GM12878 (cell line): Measurements from ENCODE around the gene NRG2. TPM values are rescaled to one million over a fixed set of nuclear protein-coding genes. Genes with fewer than 3 reads are reported as not detected.

Experiments used
- ATAC-seq: fragments of 200-7000 bp; cut with Tn5 transposase; 3 replicates; pipeline ENCODE4 v1.9.1; 2020; ENCODE audit warnings: mild to moderate bottlenecking, moderate library complexity
- BruUV-seq: library from RNA; stranded (reverse); fragments of 400-500 nt; replicated peaks from 2 replicates; lab custom pipeline; 2021; lab: Mats Ljungman, UMichigan
- CTCF ChIA-PET: fragments of 300-600 bp; sonication (Branson Sonifier 250); formaldehyde crosslinking; extraction: SDS; loops from one replicate; lab custom pipeline; 2021; ENCODE audit warnings: inconsistent platforms; lab: Yijun Ruan, JAX
- POLR2A ChIA-PET: fragments of 350-600 bp; formaldehyde crosslinking; extraction: SDS; loops from one replicate; lab custom pipeline; 2021; ENCODE audit warnings: inconsistent platforms; lab: Charles Lee
- RAD21 ChIA-PET: fragments of 300-600 bp; sonication (Branson Sonifier 250); formaldehyde crosslinking; loops from one replicate; lab custom pipeline; 2023; ENCODE audit warnings: antibody characterized with exemption; ENCODE audit not compliant: unreplicated experiment; lab: Charles Lee
- SMC1A ChIA-PET: fragments of 300-600 bp; sonication (Branson Sonifier 250); formaldehyde crosslinking; loops from one replicate; lab custom pipeline; 2023; ENCODE audit not compliant: unreplicated experiment, uncharacterized antibody; lab: Charles Lee
- DNase-seq: peaks from one replicate; pipeline ENCODE4 v3.0.0-alpha.2; 2011; ENCODE audit warnings: low read depth, low spot score
- FAIRE-seq: peaks from 3 replicates; lab custom pipeline; 2011; peaks lifted over from hg19 to GRCh38; lab: Jason Lieb, UNC
- H2AFZ ChIP-seq: 2 replicates; pipeline ENCODE4 v1.6.0; 2011; ENCODE audit warnings: low read depth, low read length, control low read depth; ENCODE audit not compliant: control insufficient read depth
- H3K27ac ChIP-seq: 2 replicates; pipeline ENCODE4 v1.5.1; 2011; ENCODE audit warnings: control low read depth; ENCODE audit not compliant: control insufficient read depth, insufficient read depth
- H3K27me3 ChIP-seq, 2 experiments: replicated peaks in 1 of 2; 2 replicates each; pipeline versions ENCODE4 v1.6.0 to v1.6.1; 2011; ENCODE audit warnings: low read length in 1 of 2; ENCODE audit not compliant: control insufficient read depth in 2 of 2, insufficient read depth in 2 of 2
- H3K36me3 ChIP-seq, 2 experiments: 2 replicates each; pipeline ENCODE4 v1.5.1; 2011; ENCODE audit warnings: low read length in 1 of 2; ENCODE audit not compliant: control insufficient read depth in 2 of 2, insufficient read depth in 2 of 2
- H3K4me1 ChIP-seq: 2 replicates; pipeline ENCODE4 v1.6.1; 2011; ENCODE audit warnings: mild to moderate bottlenecking, low read length, moderate library complexity, mixed read lengths; ENCODE audit not compliant: control insufficient read depth, insufficient read depth
- H3K4me2 ChIP-seq: 2 replicates; pipeline ENCODE4 v1.6.0; 2011; ENCODE audit warnings: control low read depth; ENCODE audit not compliant: control insufficient read depth, insufficient read depth
- H3K4me3 ChIP-seq: fragments of 200-600 bp; sonication (generic); 2 replicates; pipeline ENCODE4 v1.5.1; 2016
- H3K79me2 ChIP-seq: 2 replicates; pipeline ENCODE4 v1.6.0; 2011; ENCODE audit warnings: low read length; ENCODE audit not compliant: control insufficient read depth, insufficient read depth
- H3K9ac ChIP-seq: 2 replicates; pipeline ENCODE4 v1.8.0; 2011; ENCODE audit warnings: low read length, control low read depth, mixed read lengths; ENCODE audit not compliant: control insufficient read depth, insufficient read depth
- H3K9me3 ChIP-seq: replicated peaks from 3 replicates; pipeline ENCODE4 v1.5.1; 2011; ENCODE audit warnings: mild to moderate bottlenecking, low read length; ENCODE audit not compliant: control insufficient read depth, insufficient read depth
- H4K20me1 ChIP-seq: 2 replicates; pipeline ENCODE4 v1.6.0; 2011; ENCODE audit not compliant: control insufficient read depth, insufficient read depth
- CBX3 ChIP-seq: fragments of 200-600 bp; sonication (generic); IDR thresholded peaks from 2 replicates; pipeline ENCODE4 v1.6.1; 2016; ENCODE audit warnings: low read depth, borderline replicate concordance
- CEBPB ChIP-seq, 2 experiments: fragments of 150-350 bp in 1 of 2; IDR thresholded peaks; 2 replicates each; pipeline ENCODE4 v1.6.1; 2012 to 2014; ENCODE audit warnings: low read depth in 2 of 2, low read length in 2 of 2, borderline replicate concordance in 1 of 2, inconsistent platforms in 1 of 2
- EZH2 ChIP-seq: IDR thresholded peaks from 2 replicates; pipeline ENCODE4 v1.6.1; 2012; ENCODE audit warnings: low read depth, mild to moderate bottlenecking, control low read depth, inconsistent platforms, low read length, borderline replicate concordance; ENCODE audit not compliant: control insufficient read depth
- FOXM1 ChIP-seq: IDR thresholded peaks from 2 replicates; pipeline ENCODE4 v1.6.1; 2012; ENCODE audit warnings: low read depth, mild to moderate bottlenecking, inconsistent platforms, low read length, moderate library complexity
- GABPA ChIP-seq: IDR thresholded peaks from 2 replicates; pipeline ENCODE4 v1.6.1; 2014; ENCODE audit warnings: antibody characterized with exemption, low read depth, mild to moderate bottlenecking, inconsistent platforms
- HCFC1 ChIP-seq: fragments of 150-350 bp; IDR thresholded peaks from 2 replicates; pipeline ENCODE4 v1.6.1; 2014; ENCODE audit warnings: low read length
- KAT2A ChIP-seq: conservative IDR thresholded peaks from 2 replicates; pipeline ENCODE4 v1.6.1; 2011; ENCODE audit warnings: low read depth, low read length; ENCODE audit not compliant: control insufficient read depth
- NRF1 ChIP-seq: conservative IDR thresholded peaks from 2 replicates; pipeline ENCODE4 v1.6.1; 2011; ENCODE audit warnings: mild to moderate bottlenecking, low read depth, low read length, improper control_type of control experiment
- RUNX3 ChIP-seq: IDR thresholded peaks from 2 replicates; pipeline ENCODE4 v1.6.1; 2012; ENCODE audit warnings: low read length, inconsistent platforms
- SMAD5 ChIP-seq: IDR thresholded peaks from 2 replicates; pipeline ENCODE4 v1.6.1; 2016; ENCODE audit warnings: antibody characterized with exemption, low read depth
- SREBF2 ChIP-seq: IDR thresholded peaks from 2 replicates; pipeline ENCODE4 v1.6.1; 2012; ENCODE audit warnings: mild to moderate bottlenecking, low read length
- TBL1XR1 ChIP-seq: IDR thresholded peaks from 2 replicates; pipeline ENCODE4 v1.6.1; 2012; ENCODE audit warnings: low read depth, low read length, improper control_type of control experiment
- ZNF217 ChIP-seq: fragments of 450-650 bp; IDR thresholded peaks from 2 replicates; pipeline ENCODE4 v1.6.1; 2017; ENCODE audit warnings: antibody characterized with exemption, mild to moderate bottlenecking
- WGBS: methylation state at CpG from one replicate; pipeline ENCODE4 v1.1.6; 2016; ENCODE audit warnings: low lambda C conversion rate; ENCODE audit not compliant: insufficient replicate concordance, insufficient coverage; ENCODE audit errors: missing lambda C conversion rate; 5-methylcytosine and 5-hydroxymethylcytosine counted together
- in situ Hi-C: fragments of 300-500 bp; cut with MboI; formaldehyde crosslinking; loops from 9 replicates; pipeline ENCODE4 v1.14.3; 2018; ENCODE audit warnings: mixed read lengths
- intact Hi-C: fragments of 100-400 bp; cut with micrococcal nuclease; formaldehyde crosslinking; loops from one replicate; pipeline ENCODE4 v1.14.2; 2022; ENCODE audit not compliant: unreplicated experiment
- polyA plus RNA-seq, 11 experiments: library from polyadenylated mRNA; depleted of rRNA in 4 of 11; unstranded in 6 of 11; stranded (reverse) in 5 of 11; fragments of >200 nt; fragmentation: Nextera tagmentation in 4 of 11; fragmentation: Illumina TruSeq in 1 of 11; extraction: Ambion mirVana in 4 of 11; extraction: Trizol in 1 of 11; gene quantifications; 1 replicate in 1 of 11; 2 replicates in 10 of 11; pipeline versions ENCODE4 v1.2.1 to v1.2.3, GENCODE V29; 2011 to 2016; ENCODE audit warnings: inconsistent platforms in 2 of 11, missing spikeins in 2 of 11, low read depth in 1 of 11
- total RNA-seq, 4 experiments: library from RNA; depleted of rRNA in 3 of 4; stranded (reverse); fragments of >200 nt in 3 of 4; fragmentation: Illumina TruSeq in 1 of 4; extraction: Trizol in 1 of 4; gene quantifications; 2 replicates each; pipeline versions ENCODE4 v1.2.1 to v1.2.3, GENCODE V29; 2013 to 2021
- TF ChIP-seq, protein P1 (sequence below): fragments of 450-650 bp; IDR thresholded peaks from 2 replicates; pipeline ENCODE4 v1.6.1; 2016; ENCODE audit warnings: mild to moderate bottlenecking
- TF ChIP-seq, protein P2 (sequence below): IDR thresholded peaks from 2 replicates; pipeline ENCODE4 v1.6.1; 2012; ENCODE audit warnings: low read depth, low read length, improper control_type of control experiment
- TF ChIP-seq, protein P3 (sequence below): fragments of 150-350 bp; IDR thresholded peaks from 2 replicates; pipeline ENCODE4 v1.6.1; 2014; ENCODE audit warnings: mild to moderate bottlenecking, low read depth, low read length

Gene NRG2
- total and polyA plus RNA-seq, 10 of the 15 experiments (the other 5 are each of a cell fraction or from before 2014, with no cell fraction given), result 0.10 to 21.7 (median 9.6) TPM

DNA sequence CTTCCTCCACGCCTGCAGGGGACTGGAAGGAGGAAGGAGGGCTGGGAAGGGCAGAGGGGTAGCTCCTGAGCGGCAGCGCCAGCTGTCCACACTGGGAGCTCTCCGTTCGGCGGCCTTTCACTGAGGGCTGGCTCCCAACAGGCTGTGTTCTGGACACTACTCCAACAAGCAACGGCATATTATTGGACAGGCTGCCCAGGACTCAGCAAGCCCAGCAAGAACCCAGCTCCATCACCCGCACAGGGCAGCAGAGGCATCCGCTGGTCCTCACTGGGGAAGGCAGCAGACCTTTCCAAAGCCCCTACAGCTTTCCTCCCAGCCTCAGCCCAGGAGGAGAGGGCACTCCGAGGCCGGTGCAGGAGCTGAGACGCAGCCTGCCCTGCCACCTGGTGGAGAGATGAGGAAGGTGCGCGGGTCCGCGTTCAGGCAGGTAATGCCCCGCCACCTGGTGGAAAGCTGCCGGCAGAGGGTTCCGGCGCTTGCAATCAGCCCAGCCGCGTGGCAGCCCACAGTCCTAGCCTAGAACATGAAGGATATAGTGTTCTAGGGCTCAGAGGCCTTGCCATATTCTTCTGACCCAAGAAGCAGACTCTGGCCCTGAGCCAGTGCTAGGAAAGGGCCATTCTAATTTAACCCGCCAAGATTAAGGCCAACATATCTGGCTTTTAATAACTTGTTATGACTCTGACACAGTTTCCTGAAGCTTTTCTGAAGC lies 74.4 kb downstream of the NRG2 start (continued):
- TF ChIP-seq GABPA (no peak), RUNX3 (no peak; the same call in 1 of the 2 replicates), HCFC1 (no peak; the same call in 1 of the 2 replicates), KAT2A (no peak), SREBF2 (no peak), CEBPB (IDR thresholded peaks at IDR 0.05; ENCODE audit: borderline replicate concordance in 1 of 2, low read depth in 2 of 2, low read length in 2 of 2) (no peak), FOXM1 (peak; percentile 60; the same call in 1 of the 2 replicates), TBL1XR1 (no peak; the same call in 1 of the 2 replicates)
- TF ChIP-seq, protein P1, sequence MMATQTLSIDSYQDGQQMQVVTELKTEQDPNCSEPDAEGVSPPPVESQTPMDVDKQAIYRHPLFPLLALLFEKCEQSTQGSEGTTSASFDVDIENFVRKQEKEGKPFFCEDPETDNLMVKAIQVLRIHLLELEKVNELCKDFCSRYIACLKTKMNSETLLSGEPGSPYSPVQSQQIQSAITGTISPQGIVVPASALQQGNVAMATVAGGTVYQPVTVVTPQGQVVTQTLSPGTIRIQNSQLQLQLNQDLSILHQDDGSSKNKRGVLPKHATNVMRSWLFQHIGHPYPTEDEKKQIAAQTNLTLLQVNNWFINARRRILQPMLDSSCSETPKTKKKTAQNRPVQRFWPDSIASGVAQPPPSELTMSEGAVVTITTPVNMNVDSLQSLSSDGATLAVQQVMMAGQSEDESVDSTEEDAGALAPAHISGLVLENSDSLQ, result no peak

DNA sequence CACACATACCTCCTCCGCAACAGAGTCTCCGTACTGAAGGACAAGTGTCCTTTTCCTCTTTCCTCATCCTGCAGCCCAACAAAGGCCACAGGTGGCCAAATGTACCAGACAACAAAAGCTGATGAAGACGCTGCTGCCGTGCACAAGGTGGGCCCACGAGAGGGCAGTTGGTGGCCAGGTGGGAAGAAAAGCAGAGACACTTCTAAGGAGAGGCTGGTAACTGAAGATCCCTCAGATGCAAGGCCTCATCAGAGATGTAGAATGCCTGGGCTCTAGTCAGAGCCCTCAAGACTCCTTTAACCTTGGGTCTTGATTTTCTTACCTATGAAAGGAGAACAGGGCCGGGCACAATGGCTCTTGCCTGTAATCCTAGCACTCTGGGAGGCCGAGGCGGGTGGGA lies 75.7 kb downstream of the NRG2 start:
- BruUV-seq, result no TSS peak
- H3K79me2 ChIP-seq, result peaks cover 10% of the 10 kb centered on the region
- ATAC-seq (no peak), FAIRE-seq (no peak), DNase-seq (no peak)
- in situ Hi-C loops (loop anchor here (5.0 kb wide), 1 partner anchor 180 kb away; no protein-coding TSS in a partner anchor), intact Hi-C loops (loop anchor here (5.0 to 10.0 kb wide), 2 partner anchors 65 to 333 kb away; no protein-coding TSS in a partner anchor)
- ChIA-PET POLR2A (no interaction called here), RAD21 (interaction anchor here (1.1 to 6.7 kb wide), 7 partner anchors 9 to 180 kb away, joined by 3 to 131 read pairs (median 10); no protein-coding TSS in a partner anchor), SMC1A (interaction anchor here (1.1 to 7.9 kb wide), 11 partner anchors 11 to 190 kb away, joined by 3 to 113 read pairs (median 16); partner anchors contain the start of gene NRG2), CTCF (interaction anchor here (0.7 to 11.0 kb wide), 18 partner anchors 10 to 194 kb away, joined by 3 to 298 read pairs (median 58); partner anchors contain the start of gene NRG2)
- no peaks in the 10 kb centered on the region for H3K9me3 ChIP-seq
- WGBS, result 73% methylated on average over 8 of the region's 8 CpGs
- H3K4me2 ChIP-seq, result no peak overlapping the region
- no peaks in the 10 kb centered on the region for H3K36me3 ChIP-seq
- H2AFZ ChIP-seq, result no peak overlapping the region
- H3K4me3 ChIP-seq, result no peak overlapping the region
- H3K9ac ChIP-seq, result no peak overlapping the region
- H3K27me3 ChIP-seq, result no peaks in the 10 kb centered on the region
- H3K27ac ChIP-seq, result no peak overlapping the region
- no peak for TF ChIP-seq CBX3
- TF ChIP-seq, protein P2, sequence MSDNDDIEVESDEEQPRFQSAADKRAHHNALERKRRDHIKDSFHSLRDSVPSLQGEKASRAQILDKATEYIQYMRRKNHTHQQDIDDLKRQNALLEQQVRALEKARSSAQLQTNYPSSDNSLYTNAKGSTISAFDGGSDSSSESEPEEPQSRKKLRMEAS, result no peak
- no peak for TF ChIP-seq SMAD5
- TF ChIP-seq, protein P3, sequence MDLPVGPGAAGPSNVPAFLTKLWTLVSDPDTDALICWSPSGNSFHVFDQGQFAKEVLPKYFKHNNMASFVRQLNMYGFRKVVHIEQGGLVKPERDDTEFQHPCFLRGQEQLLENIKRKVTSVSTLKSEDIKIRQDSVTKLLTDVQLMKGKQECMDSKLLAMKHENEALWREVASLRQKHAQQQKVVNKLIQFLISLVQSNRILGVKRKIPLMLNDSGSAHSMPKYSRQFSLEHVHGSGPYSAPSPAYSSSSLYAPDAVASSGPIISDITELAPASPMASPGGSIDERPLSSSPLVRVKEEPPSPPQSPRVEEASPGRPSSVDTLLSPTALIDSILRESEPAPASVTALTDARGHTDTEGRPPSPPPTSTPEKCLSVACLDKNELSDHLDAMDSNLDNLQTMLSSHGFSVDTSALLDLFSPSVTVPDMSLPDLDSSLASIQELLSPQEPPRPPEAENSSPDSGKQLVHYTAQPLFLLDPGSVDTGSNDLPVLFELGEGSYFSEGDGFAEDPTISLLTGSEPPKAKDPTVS, result no peak
- no peak for TF ChIP-seq EZH2
- TF ChIP-seq NRF1, result no peak
- TF ChIP-seq ZNF217, result no peak
- H4K20me1 ChIP-seq, result no peaks in the 10 kb centered on the region
- peaks cover 20% of the 10 kb centered on the region for H3K4me1 ChIP-seq
